Measurements from ENCODE around the gene RNF208. TPM values are rescaled to one million over a fixed set of nuclear protein-coding genes. Genes with fewer than 3 reads are reported as not detected.

RNF208 gene
- total and polyA plus RNA-seq, 2 donors (not counting 3 experiments of a cell fraction or from before 2014, with no cell fraction given), result 1.3 to 4.8 TPM

- H3K27me3 ChIP-seq (ENCODE audit: control insufficient read depth in 2 of 2, insufficient read depth in 2 of 2, low read length in 2 of 2), result peaks cover 23 to 29% of the 10 kb centered on the region in 2 experiments
- CTCF ChIA-PET, result interaction anchor here (1.1 to 1.2 kb wide), 2 partner anchors 8 to 65 kb away, joined by 3 to 4 read pairs; no protein-coding TSS in a partner anchor
- no peaks in the 10 kb centered on the region for H3K9me1 ChIP-seq (replicated peaks; ENCODE audit: control insufficient read depth, extremely low read depth, insufficient read depth, low read length)
- H3K9me3 ChIP-seq (replicated peaks; ENCODE audit: control insufficient read depth, insufficient read depth, low read length), result no peaks in the 10 kb centered on the region
- no peak overlapping the region for H3K9ac ChIP-seq (replicated peaks; ENCODE audit: extremely low read depth, insufficient read depth, low read length)
- FAIRE-seq (no peak), DNase-seq (ENCODE audit: low read depth, low spot score) (no peak)
- no peaks in the 10 kb centered on the region for H4K20me1 ChIP-seq (replicated peaks; ENCODE audit: control insufficient read depth, extremely low read depth, insufficient read depth, low read length)
- H3K4me3 ChIP-seq (replicated peaks in 1 of 3; ENCODE audit: insufficient read depth in 1 of 3, low read depth in 1 of 3, low read length in 3 of 3), result no peak overlapping the region
- no peak overlapping the region for H3K4me2 ChIP-seq (ENCODE audit: insufficient read depth, low read length)
- dilution Hi-C loops (cut with MboI; ENCODE audit: extremely low pct_ligation_motif_present, low sequenced_read_pairs), result no loop called here
- BruUV-seq (replicated peaks), result no TSS peak
- no peaks in the 10 kb centered on the region for H3K4me1 ChIP-seq (ENCODE audit: control insufficient read depth, extremely low read depth, insufficient read depth, low read length)
- intact Hi-C loops (cut with micrococcal nuclease), result no loop called here
- H3K36me3 ChIP-seq (ENCODE audit: control insufficient read depth in 2 of 2, extremely low read depth in 1 of 2, insufficient read depth in 2 of 2, low read length in 2 of 2), result no peaks in the 10 kb centered on the region
- POLR2A ChIA-PET, result no interaction called here
- no peak for TF ChIP-seq FOS (IDR thresholded peaks at IDR 0.05; ENCODE audit: borderline replicate concordance, insufficient read depth, low read length)
- TF ChIP-seq JUN (IDR thresholded peaks at IDR 0.05; ENCODE audit: borderline replicate concordance, insufficient read depth, insufficient read length, low read depth), result no peak
- TF ChIP-seq GATA2 (IDR thresholded peaks at IDR 0.05; ENCODE audit: insufficient read depth, insufficient read length, low read depth, low read length), result no peak
- no peak for TF ChIP-seq EZH2 (IDR thresholded peaks at IDR 0.05; ENCODE audit: borderline replicate concordance, low read depth, low read length, severe bottlenecking)
- TF ChIP-seq MYC (IDR thresholded peaks at IDR 0.05; ENCODE audit: low read depth, low read length), result no peak
- TF ChIP-seq CTCF (IDR thresholded peaks at IDR 0.05; ENCODE audit: extremely low read depth in 1 of 2, insufficient read depth in 1 of 2, low read depth in 1 of 2, low read length in 2 of 2), result no peak
- no peaks in the 10 kb centered on the region for H3K79me2 ChIP-seq (ENCODE audit: control insufficient read depth, insufficient read depth, low read length)
- H2AFZ ChIP-seq (ENCODE audit: low read depth, low read length), result no peak overlapping the region
- no peak overlapping the region for H3K27ac ChIP-seq (ENCODE audit: insufficient read depth, low read depth, low read length)
Observed at GRCh38 chr9:137171149-137171900, 50.7 kb downstream of the RNF208 start.

Data from endothelial cell of umbilical vein (primary cell).